NCI-H2227 (cell line): ENCODE measurements around the gene RPL31.
"Not testable (repeated sequence)": the region's sequence is repeated elsewhere in the genome, so short reads cannot be mapped to it uniquely, and the experiment has no call there.

Source experiments
- DNase-seq: peaks from one replicate; lab custom pipeline; 2025; ENCODE audit not compliant: unreplicated experiment; lab: John Stamatoyannopoulos, UW

Gene RPL31

GRCh38 chr2:101023327-101024107 lies 21.4 kb downstream of the RPL31 start:
- DNase-seq = no peak

- DNase-seq = no peak
Observed at GRCh38 chr2:101025561-101025960, 23.5 kb downstream of the RPL31 start.

- DNase-seq = no peak
Observed at GRCh38 chr2:101026253-101026701, 24.2 kb downstream of the RPL31 start.

- no peak for DNase-seq
Observed at GRCh38 chr2:101026923-101027469, 24.9 kb downstream of the RPL31 start.

- no peak for DNase-seq
Observed at GRCh38 chr2:101027852-101028251, 25.8 kb downstream of the RPL31 start.

- DNase-seq = no peak
Observed at GRCh38 chr2:101030866-101031554, 28.9 kb downstream of the RPL31 start.

GRCh38 chr2:101032084-101032776 lies 30.1 kb downstream of the RPL31 start:
- DNase-seq = no peak

GRCh38 chr2:101036562-101036961 lies 34.5 kb downstream of the RPL31 start:
- DNase-seq = no peak

GRCh38 chr2:101037161-101037755 lies 35.2 kb downstream of the RPL31 start:
- DNase-seq = no peak

GRCh38 chr2:101038455-101039255 lies 36.6 kb downstream of the RPL31 start:
- DNase-seq = no peak

- DNase-seq = no peak
Observed at GRCh38 chr2:101040072-101040471, 38.0 kb downstream of the RPL31 start.

- no peak for DNase-seq
Observed at GRCh38 chr2:101040761-101041160, 38.7 kb downstream of the RPL31 start.

GRCh38 chr2:101041413-101041812 lies 39.3 kb downstream of the RPL31 start:
- no peak for DNase-seq

GRCh38 chr2:101045330-101045729 lies 43.2 kb downstream of the RPL31 start:
- DNase-seq = no peak

- no peak for DNase-seq
Observed at GRCh38 chr2:101047075-101047766, 45.1 kb downstream of the RPL31 start.

- no peak for DNase-seq
Observed at GRCh38 chr2:101047774-101048173, 45.7 kb downstream of the RPL31 start.

GRCh38 chr2:101048756-101049155 lies 46.7 kb downstream of the RPL31 start:
- DNase-seq = no peak

GRCh38 chr2:101050886-101051285 lies 48.8 kb downstream of the RPL31 start:
- DNase-seq = not testable (repeated sequence)

GRCh38 chr2:101052147-101052546 lies 50.1 kb downstream of the RPL31 start:
- DNase-seq = no peak

GRCh38 chr2:101053117-101053516 lies 51.0 kb downstream of the RPL31 start:
- DNase-seq = no peak
